ENCODE data around the gene MRM3.

GRCh38 chr17:841313-841712, 59.2 kb downstream of the MRM3 start:
- TF ChIP-seq POLR2A (IDR thresholded peaks at IDR 0.05) (no peak), CTCF (IDR thresholded peaks at IDR 0.05) (no peak), POLR2AphosphoS5 (IDR thresholded peaks at IDR 0.05) (no peak)

All from transverse colon (tissue), 4 donors.